H1 (cell line): Measurements from ENCODE around the gene MCCD1. TPM values are rescaled to one million over a fixed set of nuclear protein-coding genes. Genes with fewer than 3 reads are reported as not detected.

ENCODE experiments used
- RBBP5 ChIP-seq: IDR thresholded peaks from 2 replicates; pipeline ENCODE4 v1.7.1; 2012; ENCODE audit warnings: low read depth, mild to moderate bottlenecking, inconsistent platforms, low read length, moderate library complexity, borderline replicate concordance
- RXRA ChIP-seq: IDR thresholded peaks from 2 replicates; pipeline ENCODE4 v1.6.1; 2011; ENCODE audit warnings: low read depth, mild to moderate bottlenecking, low read length, moderate library complexity; ENCODE audit not compliant: insufficient read depth
- TAF1 ChIP-seq: IDR thresholded peaks from 2 replicates; pipeline ENCODE4 v1.6.1; 2011; ENCODE audit warnings: mild to moderate bottlenecking, low read depth, low read length
- TBP ChIP-seq: IDR thresholded peaks from 2 replicates; pipeline ENCODE4 v1.6.1; 2011; ENCODE audit warnings: low read depth, low read length, improper control_type of control experiment
- USF2 ChIP-seq: IDR thresholded peaks from 2 replicates; pipeline ENCODE4 v1.6.1; 2011; ENCODE audit warnings: low read length, improper control_type of control experiment
- YY1 ChIP-seq: IDR thresholded peaks from 2 replicates; pipeline ENCODE4 v1.6.1; 2011; ENCODE audit warnings: low read depth, mild to moderate bottlenecking, low read length
- polyA plus RNA-seq, 7 experiments: library from polyadenylated mRNA; depleted of rRNA in 3 of 7; stranded (reverse) in 5 of 7; unstranded in 2 of 7; fragments of >200 nt in 5 of 7; fragments of 200-250 nt in 2 of 7; gene quantifications; 1 replicate in 5 of 7; 2 replicates in 1 of 7; 4 replicates in 1 of 7; pipeline versions ENCODE4 v1.2.1 to v1.2.3, GENCODE V29; 2011 to 2013; ENCODE audit warnings: missing spikeins in 2 of 7, mixed read lengths in 2 of 7
- total RNA-seq: library from RNA; stranded (reverse); fragmentation: NEBNext Ultra II Directional; extraction: Animal tissue kit (Norgen Biotek cat#: 25700); gene quantifications from 2 replicates; pipeline ENCODE4 v1.2.1, GENCODE V29; 2021

MCCD1 gene
- total and polyA plus RNA-seq, 2 of the 8 experiments (the other 6 are each of a cell fraction or from before 2014, with no cell fraction given), result not detected

- no peak for TF ChIP-seq YY1
- no peak for TF ChIP-seq RXRA
- TF ChIP-seq TBP, result no peak
- TF ChIP-seq RBBP5, result no peak
- no peak for TF ChIP-seq USF2
- TF ChIP-seq TAF1, result no peak
- TF ChIP-seq, all 59 proteins: peak for 2
These were observed 45.6 kb downstream of the MCCD1 start (continued) for GRCh38 chr6:31574106-31575061.
